Neural crest cell (in vitro differentiated cells): ENCODE measurements around the gene TCEA3. TPM values are rescaled to one million over a fixed set of nuclear protein-coding genes. Genes with fewer than 3 reads are reported as not detected.

ENCODE experiments used
- DNase-seq: peaks from one replicate; pipeline ENCODE4 v3.0.0; 2021; ENCODE audit warnings: low read depth, mixed read lengths, low spot score
- H3K27ac Mint-ChIP-seq: one replicate; pipeline ENCODE4 v1.8.0; 2021; ENCODE audit warnings: mild to moderate bottlenecking, mixed read lengths; ENCODE audit not compliant: unreplicated experiment
- H3K27me3 Mint-ChIP-seq: 2 replicates; pipeline ENCODE4 v1.8.0; 2021; ENCODE audit warnings: low read depth, mild to moderate bottlenecking, mixed read lengths
- H3K36me3 Mint-ChIP-seq: 2 replicates; pipeline ENCODE4 v1.8.0; 2021; ENCODE audit warnings: low read depth, mild to moderate bottlenecking, mixed read lengths
- H3K4me1 Mint-ChIP-seq: 2 replicates; pipeline ENCODE4 v1.8.0; 2021; ENCODE audit warnings: mixed read lengths
- H3K4me3 Mint-ChIP-seq: one replicate; pipeline ENCODE4 v1.8.0; 2021; ENCODE audit warnings: mild to moderate bottlenecking, mixed read lengths
- H3K9me3 Mint-ChIP-seq: 2 replicates; pipeline ENCODE4 v1.8.0; 2021; ENCODE audit warnings: mixed read lengths
- CTCF ChIP-seq: fragments of 200-600 bp; sonication (generic); conservative IDR thresholded peaks from 2 replicates; pipeline ENCODE4 v1.5.0; 2021; ENCODE audit warnings: antibody characterized with exemption, mild to moderate bottlenecking
- total RNA-seq: library from RNA; stranded (reverse); gene quantifications from 2 replicates; pipeline ENCODE4 v1.2.1, GENCODE V29; 2021

Gene TCEA3
- total RNA-seq, 1 donor from 2014 or later: 1.5 TPM

GRCh38 chr1:23397908-23398307 is 26.6 kb downstream of the TCEA3 start:
- Mint-ChIP-seq H3K4me3 (no peak overlapping the region), H3K36me3 (no peaks in the 10 kb centered on the region), H3K4me1 (peaks cover 23% of the 10 kb centered on the region), H3K27ac (no peak overlapping the region), H3K27me3 (no peaks in the 10 kb centered on the region), H3K9me3 (no peaks in the 10 kb centered on the region)
- DNase-seq: no peak
- no peak for TF ChIP-seq CTCF

DNA sequence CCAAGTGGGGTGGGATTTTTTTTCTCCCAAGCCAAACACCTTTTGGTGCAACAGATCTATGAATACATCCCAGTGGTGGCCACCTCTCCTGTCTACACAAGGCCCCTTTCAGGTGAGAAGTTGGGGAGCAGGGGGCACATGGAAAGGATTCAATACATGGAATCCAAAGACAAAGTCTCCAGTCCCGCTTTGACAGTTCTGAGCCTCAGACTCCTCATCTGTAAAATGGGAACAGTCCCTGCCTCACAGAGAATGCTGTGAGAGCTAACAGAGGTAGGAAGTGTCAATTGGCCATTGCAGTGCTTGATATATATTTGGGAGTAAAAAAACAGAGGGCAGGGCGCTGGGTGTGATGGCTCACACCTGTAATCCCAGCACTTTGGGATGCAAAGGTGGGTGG is 28.2 kb downstream of the TCEA3 start:
- Mint-ChIP-seq H3K4me1 (peaks cover 23% of the 10 kb centered on the region), H3K27me3 (no peaks in the 10 kb centered on the region), H3K27ac (no peak overlapping the region), H3K4me3 (no peak overlapping the region), H3K9me3 (no peaks in the 10 kb centered on the region), H3K36me3 (no peaks in the 10 kb centered on the region)
- TF ChIP-seq CTCF: no peak
- DNase-seq: no peak

DNA sequence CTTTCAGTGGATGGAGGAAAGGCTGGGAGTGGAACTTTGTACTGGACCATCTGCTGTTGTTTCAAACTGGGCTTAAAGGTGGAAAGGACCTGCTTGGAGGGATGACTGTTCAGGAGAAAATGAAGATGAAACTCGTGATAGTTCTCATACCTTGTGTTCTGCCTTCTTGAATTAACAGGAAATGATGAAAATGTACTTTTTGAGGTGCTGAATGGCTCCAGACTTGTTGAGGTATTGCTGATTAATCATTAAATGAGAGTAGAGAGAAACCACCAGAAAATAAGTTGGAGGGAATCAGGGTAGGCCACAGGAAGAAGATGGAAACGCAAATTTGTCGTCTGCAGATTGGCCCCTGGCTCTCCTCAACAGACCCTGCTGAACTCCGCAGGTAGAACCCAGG is 28.7 kb downstream of the TCEA3 start:
- no peak for TF ChIP-seq CTCF
- no peak for DNase-seq
- Mint-ChIP-seq H3K36me3 (no peaks in the 10 kb centered on the region), H3K9me3 (no peaks in the 10 kb centered on the region), H3K4me3 (no peak overlapping the region), H3K27me3 (no peaks in the 10 kb centered on the region), H3K27ac (no peak overlapping the region), H3K4me1 (peaks cover 23% of the 10 kb centered on the region)

DNA sequence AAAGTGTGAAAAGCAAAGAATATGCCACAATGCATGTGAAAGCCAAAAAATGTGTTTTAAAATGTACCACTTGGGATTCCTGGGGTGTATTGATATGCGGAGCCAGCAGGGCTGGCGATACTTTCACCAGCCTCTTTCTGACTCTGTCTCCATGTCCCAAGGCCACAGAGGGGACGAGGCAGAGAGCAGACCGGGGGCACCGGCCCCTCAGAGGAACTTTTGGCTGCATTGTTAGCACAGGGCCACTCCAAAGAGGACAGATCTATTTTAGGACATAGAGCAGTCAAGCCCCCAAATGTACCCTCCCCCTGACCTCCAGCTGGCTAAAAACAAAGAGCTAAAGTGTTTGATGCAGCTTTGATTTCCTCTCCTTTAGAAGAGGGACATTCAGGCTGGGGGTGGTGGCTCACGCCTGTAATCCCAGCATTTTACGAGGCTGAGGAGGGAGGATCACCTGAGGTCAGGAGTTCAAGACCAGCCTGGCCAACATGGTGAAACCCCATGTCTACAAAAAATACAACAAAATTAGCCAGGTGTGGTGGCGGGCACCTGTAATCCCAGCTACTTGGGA is 29.3 kb downstream of the TCEA3 start:
- Mint-ChIP-seq H3K4me1 (peaks cover 29% of the 10 kb centered on the region), H3K27ac (no peak overlapping the region)
- peak; percentile 22 for DNase-seq

DNA sequence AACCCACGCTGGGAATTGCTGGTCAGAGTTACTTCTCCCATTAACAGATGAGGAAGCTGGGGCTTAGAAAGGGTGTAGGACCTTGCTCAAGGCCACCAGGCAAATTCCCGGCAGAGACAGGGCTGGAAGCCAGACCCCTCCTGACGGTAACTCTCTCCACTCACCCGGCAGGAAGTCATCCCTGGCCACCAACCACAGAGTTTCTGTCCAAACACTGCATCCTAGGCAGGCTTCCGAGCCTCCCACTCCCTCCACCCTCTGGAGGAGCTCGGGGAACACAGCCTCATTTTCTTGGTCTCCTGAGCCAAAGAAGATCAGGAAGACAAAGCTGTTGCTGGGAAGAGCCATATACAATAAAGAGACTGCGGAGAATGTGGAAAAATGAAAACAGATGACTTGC is 29.9 kb downstream of the TCEA3 start:
- no peak for TF ChIP-seq CTCF
- no peaks in the 10 kb centered on the region for H3K36me3 Mint-ChIP-seq
- peak overlapping the region; percentile 17 for H3K4me3 Mint-ChIP-seq
- H3K27me3 Mint-ChIP-seq: peaks cover 2% of the 10 kb centered on the region
- DNase-seq: peak; percentile 18
- H3K4me1 Mint-ChIP-seq: peaks cover 29% of the 10 kb centered on the region
- H3K27ac Mint-ChIP-seq: peak overlapping the region; percentile 37
- H3K9me3 Mint-ChIP-seq: no peaks in the 10 kb centered on the region

More for the DNA sequence above, 29.3 kb downstream of the TCEA3 start:
- no peaks in the 10 kb centered on the region for H3K27me3 Mint-ChIP-seq
- no peaks in the 10 kb centered on the region for H3K9me3 Mint-ChIP-seq
- no peaks in the 10 kb centered on the region for H3K36me3 Mint-ChIP-seq
- TF ChIP-seq CTCF: no peak
- peak overlapping the region; percentile 17 for H3K4me3 Mint-ChIP-seq
